CMK (cell line): ENCODE results near the gene HSD17B11.
"Not testable (repeated sequence)": the region's sequence is repeated elsewhere in the genome, so short reads cannot be mapped to it uniquely, and the experiment has no call there.

Source experiments
- DNase-seq: peaks from one replicate; pipeline ENCODE4 v3.0.0-alpha.2; 2010; ENCODE audit warnings: low read depth

Gene HSD17B11, protein sequence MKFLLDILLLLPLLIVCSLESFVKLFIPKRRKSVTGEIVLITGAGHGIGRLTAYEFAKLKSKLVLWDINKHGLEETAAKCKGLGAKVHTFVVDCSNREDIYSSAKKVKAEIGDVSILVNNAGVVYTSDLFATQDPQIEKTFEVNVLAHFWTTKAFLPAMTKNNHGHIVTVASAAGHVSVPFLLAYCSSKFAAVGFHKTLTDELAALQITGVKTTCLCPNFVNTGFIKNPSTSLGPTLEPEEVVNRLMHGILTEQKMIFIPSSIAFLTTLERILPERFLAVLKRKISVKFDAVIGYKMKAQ

DNA sequence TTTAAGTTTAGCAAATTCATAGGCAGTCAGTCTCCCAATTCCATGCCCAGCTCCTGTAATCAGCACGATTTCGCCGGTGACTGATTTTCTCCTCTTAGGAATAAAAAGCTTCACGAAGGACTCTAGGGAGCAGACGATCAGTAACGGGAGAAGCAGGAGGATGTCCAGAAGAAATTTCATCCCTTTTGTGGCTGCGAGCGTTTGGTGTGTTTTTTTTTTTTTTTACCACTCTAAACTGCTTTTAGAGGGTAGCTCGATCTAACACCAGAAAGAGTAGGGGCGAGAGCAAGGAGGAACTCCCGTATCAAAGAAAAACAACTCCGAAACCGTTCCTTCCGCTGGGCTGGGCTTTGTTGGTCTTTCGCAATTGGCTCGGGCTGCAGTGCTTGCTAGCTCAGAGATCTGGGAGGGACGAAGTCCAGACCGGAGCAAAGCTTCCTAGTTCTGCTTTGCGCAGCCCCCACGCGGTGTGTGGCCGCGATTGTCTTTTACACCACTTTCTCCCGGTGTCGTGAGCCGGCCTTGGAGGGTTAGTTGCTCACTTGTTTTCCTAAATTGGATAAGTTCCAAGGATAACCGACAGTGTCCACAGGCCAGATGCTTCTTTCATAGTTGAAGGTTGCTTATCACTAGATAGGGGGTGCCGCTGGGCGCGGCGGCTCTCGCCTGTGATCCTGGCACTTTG is at the start of gene HSD17B11:
Gene HSD17B11 (minus strand): TSS at position 298 of the 685 bp plus-strand sequence. CDS start 118 bp downstream, at position 180.
- DNase-seq = peak; percentile 95

DNA sequence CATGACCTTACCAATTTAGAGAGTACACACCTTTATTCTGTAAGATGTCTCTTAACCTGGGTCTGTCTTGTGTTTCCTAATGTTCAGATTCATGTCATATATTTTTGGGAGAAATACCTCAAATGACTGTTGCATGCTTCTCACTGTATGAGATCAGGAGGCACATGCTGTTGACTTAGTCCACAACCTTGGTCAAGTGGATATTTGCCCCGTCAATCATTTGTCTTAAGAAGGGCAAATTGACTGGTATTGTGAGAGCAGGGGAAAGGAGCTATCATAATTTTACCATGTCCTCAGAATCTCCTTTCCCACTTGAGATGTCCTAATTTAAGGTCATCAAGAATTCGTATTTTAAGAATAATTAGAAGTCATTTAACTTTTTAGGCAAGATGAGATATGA is 42.4 kb upstream of the HSD17B11 start:
- no peak for DNase-seq

DNA sequence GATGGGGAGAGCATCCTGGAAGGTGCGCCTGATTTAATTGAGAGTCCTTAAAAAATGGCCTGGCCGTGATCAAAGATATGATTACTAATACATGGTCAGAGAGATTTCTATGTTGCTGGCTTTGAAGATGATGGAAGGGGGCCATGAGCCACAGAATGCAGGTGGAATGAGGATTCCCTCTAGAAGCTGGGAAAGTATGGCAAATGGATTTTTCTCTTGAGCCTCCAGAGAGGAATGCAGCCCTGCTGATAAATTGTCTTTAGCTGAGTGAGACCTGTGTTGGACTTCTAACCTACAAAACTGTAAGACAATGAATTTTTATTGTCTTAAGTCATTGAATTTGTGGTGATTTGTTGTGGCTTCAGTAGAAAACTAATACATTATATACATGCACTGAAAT is 39.0 kb upstream of the HSD17B11 start:
- no peak for DNase-seq

DNA sequence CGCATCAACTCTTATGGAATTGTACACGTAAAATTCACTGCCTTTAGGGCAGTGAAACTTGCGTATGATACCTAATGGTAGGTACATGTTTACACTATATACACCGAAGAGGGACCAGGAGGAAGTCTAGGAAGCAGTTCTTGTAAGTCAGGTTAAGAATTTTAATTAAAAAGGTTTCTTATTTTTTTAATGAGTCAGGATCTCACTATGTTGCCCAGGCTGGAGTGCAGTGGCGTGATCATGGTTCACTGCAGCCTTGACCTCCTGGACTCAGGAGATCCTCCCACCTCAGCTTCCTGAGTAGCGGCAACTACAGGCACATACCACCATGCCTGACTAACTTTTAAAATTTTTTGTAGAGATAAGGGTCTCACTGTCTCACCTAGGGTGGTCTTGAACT is 38.0 kb upstream of the HSD17B11 start:
- DNase-seq = no peak

DNA sequence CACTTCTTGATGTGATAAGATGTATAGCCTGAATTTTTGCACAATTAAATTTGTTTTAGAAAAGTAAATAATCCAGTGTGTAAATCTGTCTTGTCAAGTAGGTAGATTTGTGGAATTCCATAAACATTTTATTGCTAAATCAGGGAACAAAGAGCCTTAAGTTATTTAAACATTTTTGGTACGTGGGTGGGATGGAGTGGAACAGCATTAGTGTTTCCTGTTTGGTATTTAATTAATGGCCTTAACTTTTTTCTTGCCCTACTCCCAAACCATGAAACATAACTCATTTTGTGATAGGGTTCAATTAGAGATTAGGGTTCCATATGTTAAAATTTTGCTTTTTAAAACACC is 36.5 kb upstream of the HSD17B11 start:
- no peak for DNase-seq

DNA sequence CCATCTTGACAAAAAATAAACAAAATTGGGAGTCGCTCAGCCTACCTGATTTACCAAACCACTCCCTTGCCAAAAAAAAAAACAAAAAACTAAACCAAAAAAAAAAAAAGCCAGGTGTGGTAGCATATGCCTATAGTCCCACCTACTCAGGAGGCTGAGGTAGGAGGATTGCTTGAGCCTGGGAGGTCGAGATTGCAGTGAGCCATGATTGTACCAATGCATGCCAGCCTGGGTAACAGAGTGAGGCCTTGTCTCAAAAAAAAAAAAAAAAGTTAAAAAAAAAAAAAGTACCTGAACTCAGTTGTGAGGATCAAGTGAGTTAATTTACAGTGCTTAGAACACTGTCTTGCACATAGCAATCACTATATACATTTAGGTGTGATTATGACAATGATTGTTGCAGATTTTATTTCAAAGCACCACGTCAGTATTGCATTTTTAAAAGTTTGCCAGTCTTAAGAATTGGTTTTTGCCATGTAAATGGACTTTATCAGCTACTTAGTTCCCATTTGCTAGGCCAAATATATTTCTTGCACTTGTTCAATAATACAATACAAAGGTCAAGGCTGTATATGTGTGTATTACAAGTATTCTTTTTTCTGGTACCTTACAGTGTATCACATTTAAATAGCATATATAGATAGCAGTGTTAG is 36.0 kb upstream of the HSD17B11 start:
- DNase-seq = no peak

DNA sequence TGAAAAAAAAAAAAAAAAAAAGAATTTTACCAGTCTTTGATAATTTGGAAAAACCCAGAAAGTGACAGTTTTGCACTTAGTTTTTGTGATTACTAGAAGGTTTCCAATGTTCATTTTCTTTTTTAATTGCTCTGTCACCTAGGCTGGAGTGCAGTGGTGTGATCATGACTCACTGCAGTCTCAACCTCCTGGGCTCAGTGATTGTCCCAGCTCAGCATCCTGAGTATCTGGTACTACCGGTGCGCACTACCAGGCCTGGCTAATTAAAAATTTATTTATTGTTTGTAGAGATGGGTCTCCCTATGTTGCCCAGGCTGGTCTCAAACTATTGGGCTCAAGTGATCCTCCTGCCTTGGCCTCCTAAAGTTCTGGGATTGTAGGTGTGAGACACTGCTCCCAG is 34.7 kb upstream of the HSD17B11 start:
- DNase-seq = no peak

DNA sequence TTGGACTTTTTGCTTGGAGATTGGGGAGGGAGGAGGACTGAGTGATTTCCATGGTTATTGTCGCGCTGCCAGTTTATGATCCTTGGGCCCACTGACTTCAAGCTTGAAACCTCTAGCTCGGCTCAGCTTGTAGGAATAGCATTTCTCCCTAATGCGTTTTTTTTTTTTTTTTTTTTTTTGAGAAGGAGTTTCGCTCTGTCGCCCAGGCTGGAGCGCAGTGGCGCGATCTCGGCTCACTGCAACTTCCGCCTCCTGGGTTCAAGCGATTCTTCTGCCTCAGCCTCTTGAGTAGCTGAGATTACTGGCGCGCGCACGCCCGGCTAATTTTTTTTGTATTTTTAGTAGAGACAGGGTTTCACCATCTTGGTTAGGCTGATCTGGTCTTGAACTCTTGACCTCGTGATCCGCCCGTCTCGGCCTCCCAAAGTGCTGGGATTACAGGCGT is 33.1 kb upstream of the HSD17B11 start:
- not testable (repeated sequence) for DNase-seq

DNA sequence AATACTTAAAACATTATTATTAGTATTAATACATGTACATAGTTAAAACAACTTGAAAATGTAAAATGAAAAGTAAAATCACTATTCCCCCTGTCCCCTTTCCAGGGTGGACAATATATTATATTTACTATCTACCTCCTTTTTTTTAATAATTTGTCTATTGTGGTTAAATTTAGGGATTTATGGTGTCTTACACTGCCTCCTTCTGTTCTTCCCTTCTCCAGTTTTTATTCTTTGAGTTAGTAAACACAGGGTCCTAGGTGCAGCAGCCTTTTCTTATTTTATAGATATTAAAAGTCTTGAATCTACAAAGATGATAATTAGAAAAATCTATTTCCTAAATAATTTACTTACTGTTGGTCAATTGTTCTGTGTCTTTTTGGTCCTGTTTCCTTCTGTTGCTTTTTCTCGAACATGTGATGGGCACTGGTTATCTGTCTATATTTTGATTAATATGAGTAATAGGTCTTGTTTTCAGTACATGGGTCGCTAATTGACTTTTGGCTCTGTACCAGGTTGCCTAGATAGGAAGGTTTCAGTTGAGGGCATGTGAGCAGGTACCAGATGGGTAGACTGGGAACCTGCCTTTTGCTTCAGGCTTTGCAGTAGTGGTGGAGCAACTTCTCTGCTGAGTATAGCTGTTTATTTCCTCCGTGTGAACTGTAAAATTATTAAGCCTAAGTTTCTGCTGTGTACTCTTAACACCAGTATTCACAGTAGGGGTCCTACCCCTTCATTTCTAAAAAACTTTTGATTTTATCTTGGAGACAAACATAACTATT is 32.5 kb upstream of the HSD17B11 start:
- no peak for DNase-seq

DNA sequence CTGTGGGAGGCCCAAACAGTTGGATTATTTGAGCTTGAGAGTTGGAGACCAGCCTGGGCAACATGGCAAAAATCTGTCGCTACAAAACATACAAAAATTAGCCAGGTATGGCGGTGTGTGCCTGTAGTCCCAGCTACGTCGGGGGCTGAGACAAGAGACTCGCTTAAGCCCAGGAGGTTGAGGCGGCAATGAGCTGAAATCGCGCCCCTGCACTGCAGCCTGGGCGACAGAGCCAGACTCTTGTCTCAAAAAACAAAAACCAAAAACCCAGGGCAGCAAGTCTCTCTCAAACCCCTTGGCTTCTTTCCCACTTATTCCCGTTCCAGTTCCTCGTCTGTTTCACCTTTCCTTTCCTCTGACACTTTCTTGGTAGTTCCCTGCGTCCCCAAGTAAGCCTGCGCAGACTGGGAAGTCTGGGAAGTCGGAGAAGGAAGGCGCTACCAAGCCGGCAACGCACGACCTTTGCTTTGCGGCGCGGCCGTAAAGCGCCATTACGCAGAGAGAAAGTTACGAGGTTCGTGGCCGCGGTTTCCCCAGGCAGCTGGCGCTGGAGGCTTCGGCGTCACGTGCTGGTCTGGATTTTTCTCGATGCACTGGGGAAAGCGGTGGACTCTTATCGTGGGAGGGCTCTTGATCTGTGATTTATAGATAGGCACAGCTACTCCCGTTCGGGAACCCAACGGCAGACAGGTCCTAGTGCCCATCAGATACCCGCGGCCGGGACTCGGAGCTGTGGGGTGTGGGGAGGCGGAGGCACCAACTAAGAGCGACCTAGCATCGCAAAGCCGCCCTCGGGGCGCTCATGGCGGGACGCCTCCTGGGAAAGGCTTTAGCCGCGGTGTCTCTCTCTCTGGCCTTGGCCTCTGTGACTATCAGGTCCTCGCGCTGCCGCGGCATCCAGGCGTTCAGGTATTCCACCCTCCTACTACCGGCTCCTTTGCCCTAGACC is 31.4 kb upstream of the HSD17B11 start, which contains the start of gene NUDT9:
Gene NUDT9 (plus strand): TSS at position 470 of the 949 bp plus-strand sequence. CDS start 333 bp downstream, at position 803.
- peak; percentile 96 for DNase-seq

DNA sequence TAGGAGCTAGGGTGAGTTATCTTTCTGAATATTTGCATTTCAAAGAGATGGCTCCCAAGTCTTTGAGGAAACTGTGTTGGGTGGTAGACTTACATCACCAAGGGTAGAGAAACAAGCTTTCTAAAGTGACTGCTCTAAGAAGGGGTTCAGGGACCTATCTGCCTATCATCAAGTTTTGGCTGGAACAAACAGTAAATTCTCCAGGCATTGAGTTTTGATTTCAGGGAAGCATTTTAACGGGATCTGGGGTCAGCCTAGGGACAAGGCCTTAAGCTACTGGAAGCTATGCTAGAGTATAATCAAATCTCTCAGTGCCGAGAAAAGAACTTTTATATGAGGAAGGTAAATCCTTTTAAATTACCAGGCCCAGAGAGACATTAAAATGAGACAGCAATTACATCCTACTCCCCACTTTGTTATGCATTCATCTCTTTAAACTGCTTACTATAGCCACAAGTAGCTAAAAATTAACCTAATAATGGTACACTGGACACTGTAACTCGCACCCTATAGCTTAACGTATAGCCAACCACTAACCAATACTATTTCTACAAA is 29.4 kb upstream of the HSD17B11 start:
- no peak for DNase-seq

DNA sequence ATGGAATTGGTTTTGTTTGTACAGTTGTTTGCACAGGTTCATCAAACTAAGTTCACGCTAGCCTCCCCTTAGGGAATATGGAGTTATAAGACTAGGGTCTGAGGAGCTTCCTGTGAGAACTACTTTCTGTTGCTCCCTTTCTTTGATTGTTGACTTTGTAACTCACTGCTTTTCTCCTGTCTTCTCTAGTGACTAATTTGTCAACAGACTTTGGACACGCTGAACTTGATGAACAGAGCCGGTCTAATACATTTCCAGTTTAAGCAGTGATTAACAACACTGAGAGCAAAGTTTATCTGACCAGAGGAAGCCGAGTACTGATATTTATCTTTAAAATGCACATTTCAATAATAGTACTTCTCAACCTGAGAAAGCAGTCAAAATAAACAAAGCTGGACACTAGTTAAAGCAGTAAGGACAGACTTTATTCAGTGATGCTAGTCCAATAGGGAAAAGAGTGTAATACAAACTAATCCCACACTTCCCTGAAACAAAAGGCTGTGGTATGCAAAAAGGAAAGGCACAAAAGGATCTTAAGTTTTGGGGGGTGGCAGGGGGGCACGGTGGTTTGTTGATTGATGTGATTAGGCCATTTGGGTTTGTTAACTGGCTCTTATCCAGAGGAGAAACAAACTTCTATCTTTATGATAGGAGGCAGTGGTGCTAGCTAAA is 28.7 kb upstream of the HSD17B11 start:
- no peak for DNase-seq

DNA sequence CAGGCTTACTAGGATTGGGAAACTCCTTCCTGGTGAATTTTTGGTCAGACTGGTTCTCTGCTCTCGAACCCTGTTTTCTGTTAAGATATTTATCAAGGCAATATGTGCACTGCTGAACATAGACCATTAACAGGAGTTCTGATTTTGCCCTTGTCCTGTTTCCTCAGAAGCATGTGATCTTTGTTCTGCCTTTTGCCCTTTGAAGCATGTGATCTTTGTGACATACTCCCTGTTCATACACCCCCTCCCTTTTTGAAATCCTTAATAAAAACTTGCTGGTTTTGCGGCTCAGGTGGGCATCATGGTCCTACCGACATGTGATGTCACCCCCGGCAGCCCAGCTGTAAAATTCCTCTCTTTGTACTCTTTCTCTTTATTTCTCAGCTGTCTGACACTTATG is 27.4 kb upstream of the HSD17B11 start:
- DNase-seq = not testable (repeated sequence)

DNA sequence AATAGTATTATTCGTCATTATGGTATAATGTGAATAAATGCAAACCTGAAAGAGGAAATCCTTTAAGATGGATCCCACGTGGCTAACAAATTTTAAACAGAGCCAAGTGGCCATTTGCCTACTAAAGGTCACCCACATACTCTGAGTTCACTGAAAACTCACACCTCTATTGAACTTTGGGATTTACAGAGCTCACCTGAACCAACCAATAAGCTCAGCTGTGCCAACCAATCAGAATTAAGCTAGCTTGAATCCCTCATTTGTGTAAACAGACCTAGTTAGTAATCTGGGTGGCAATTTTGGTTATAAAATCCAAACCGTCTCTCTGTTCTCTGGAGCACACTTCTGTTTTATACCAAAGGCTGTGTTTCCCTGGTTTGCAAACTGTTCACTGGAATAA is 26.0 kb upstream of the HSD17B11 start:
- DNase-seq = no peak

DNA sequence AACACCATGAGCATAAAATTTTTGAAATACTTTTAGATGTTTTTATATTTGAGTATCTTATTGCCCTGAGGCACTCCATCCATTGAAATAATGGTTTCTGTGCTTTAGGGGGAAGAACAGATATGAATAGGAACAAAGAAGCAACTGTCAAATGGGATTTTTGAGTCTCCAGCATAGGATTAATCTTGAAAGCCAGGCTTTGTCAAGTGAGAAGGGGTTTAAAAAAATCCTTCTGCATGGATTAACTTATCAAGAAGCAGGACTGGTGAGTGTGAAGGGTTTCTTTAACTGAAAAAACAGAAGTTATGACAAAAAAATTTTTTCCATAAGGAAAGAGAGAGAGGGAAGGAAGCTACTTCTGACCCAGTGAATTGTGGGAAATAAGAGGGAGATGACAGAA is 23.8 kb upstream of the HSD17B11 start:
- DNase-seq = no peak

DNA sequence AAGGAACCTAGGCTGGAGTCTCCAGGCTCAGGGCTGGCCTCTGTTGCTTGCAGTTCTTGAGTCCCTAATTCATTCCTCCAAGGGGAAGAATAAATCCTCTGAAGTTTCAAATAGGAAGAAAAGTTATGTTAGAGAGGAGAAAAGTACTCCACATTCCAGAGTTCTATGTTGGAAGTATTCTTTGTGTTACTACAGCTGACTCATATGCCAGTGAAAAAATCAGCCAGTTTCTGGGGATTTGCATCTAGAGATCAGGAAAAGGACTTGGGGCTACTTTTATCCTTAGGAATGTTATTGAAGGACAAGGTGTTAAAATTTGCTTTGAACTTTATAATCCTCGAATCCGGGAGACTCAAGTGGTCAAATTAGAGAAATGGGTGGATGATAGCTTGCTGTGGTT is 19.7 kb upstream of the HSD17B11 start:
- DNase-seq = no peak

DNA sequence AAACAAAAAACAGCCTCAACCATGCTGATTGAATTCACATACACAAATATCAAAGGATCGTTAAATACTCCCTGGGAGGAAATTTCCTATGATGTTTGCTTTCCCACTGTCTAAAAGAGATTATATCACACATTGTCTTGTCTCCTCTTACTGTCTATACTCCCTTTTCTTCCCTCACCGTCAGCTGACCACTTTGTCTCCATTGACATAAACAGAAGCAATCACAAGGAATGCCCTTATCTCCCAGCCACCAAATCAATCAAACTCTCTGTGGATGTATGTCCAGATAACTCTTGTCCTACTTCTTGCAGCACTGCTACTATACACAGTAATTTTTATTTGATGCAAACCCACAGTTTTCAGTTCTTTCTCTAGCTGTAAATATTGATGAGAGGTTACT is 19.2 kb upstream of the HSD17B11 start:
- no peak for DNase-seq

DNA sequence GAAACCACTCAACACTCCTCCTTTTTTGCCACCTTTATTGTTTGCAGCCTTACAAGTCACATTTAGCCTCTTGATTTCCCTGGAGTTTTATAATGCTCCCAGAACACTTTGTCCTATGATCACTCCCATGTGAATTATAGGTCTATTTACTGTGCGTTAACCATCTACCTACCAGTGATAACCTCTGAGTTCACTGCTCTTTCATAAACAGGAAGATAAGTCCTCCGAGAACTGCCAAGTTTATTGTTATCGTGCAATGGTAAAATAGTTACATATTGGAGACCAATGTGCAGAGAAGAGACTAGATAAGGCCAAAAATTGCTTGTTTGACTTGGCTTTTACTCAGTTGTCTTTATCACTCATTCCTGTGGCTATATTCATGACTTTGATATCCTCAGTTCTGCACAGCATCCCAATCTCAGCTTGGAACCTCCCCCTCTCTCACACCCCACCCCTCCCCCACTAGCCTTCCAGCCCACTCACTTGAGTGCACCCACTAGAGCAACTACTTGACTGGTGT is 18.5 kb upstream of the HSD17B11 start:
- no peak for DNase-seq

DNA sequence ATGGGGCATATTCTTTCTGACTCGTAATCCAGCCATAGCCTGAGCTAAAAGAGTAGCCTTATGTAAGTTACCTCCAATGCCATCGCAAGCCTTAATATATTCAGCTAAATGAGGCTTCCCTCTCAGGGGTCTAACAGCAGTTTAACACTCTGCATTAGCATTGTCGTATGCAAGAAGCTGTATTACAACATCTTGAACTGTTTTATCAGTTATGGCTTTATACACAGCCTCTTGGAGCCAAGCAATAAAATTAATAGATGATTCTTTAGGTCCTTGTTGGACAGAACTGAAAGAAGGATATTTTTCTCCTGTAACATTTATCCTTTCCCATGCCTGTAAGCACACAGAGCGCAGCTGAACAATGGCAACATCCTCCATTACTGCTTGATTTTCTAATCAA is 15.9 kb upstream of the HSD17B11 start:
- not testable (repeated sequence) for DNase-seq

DNA sequence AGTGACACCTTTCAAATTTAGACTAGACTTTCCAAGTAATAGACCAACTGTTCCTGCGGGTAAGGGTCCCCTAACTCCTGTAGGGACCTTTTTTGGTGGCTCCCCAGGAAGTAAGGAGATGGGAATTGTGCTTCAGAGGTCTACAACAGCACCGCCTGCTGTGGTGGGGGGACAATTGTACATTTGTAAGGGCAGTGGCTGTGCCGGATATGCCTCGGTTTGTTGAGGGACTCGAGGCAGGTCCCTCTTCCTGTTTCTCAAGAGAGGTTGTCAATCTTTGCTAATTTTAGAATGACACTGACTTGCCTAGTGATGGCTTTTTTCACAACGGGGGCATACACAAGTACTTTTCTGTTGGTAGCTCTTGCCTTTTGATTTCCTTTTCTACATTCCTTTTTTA is 15.5 kb upstream of the HSD17B11 start:
- no peak for DNase-seq
